HepG2 (cell line): ENCODE results near the gene SLC25A25. TPM values are rescaled to one million over a fixed set of nuclear protein-coding genes. Genes with fewer than 3 reads are reported as not detected.

Source experiments
- ATF6 ChIP-seq: sonication (generic); formaldehyde crosslinking; conservative IDR thresholded peaks from 2 replicates; pipeline ENCODE4 v1.4.0; 2020; ENCODE audit warnings: missing genetic modification reagents
- CBX5 ChIP-seq: sonication (generic); formaldehyde crosslinking; IDR thresholded peaks from 2 replicates; pipeline ENCODE4 v1.4.0; 2020; ENCODE audit warnings: missing genetic modification reagents, borderline replicate concordance
- EZH2 ChIP-seq: conservative IDR thresholded peaks from 2 replicates; pipeline ENCODE4 v1.6.1; 2012; ENCODE audit warnings: mild to moderate bottlenecking, low read depth, low read length, moderate library complexity
- FOSL2 ChIP-seq: sonication (generic); formaldehyde crosslinking; IDR thresholded peaks from 2 replicates; pipeline ENCODE4 v1.4.0; 2020; ENCODE audit warnings: missing genetic modification reagents
- HNRNPK ChIP-seq: fragments of 200-400 bp; formaldehyde crosslinking; IDR thresholded peaks from 2 replicates; pipeline ENCODE4 v1.6.1; 2018; ENCODE audit warnings: low read length, low read depth, moderate library complexity, mild to moderate bottlenecking; ENCODE audit not compliant: poor library complexity, severe bottlenecking
- KDM2A ChIP-seq: sonication (generic); formaldehyde crosslinking; IDR thresholded peaks from 2 replicates; pipeline ENCODE4 v1.4.0; 2020; ENCODE audit warnings: low read depth, missing genetic modification reagents, borderline replicate concordance
- SOX5 ChIP-seq: IDR thresholded peaks from 2 replicates; pipeline ENCODE4 v1.6.1; 2016; ENCODE audit warnings: borderline replicate concordance
- U2AF1 ChIP-seq: fragments of 200-400 bp; formaldehyde crosslinking; optimal IDR thresholded peaks from 2 replicates; pipeline ENCODE3; 2017; ENCODE audit warnings: mild to moderate bottlenecking, low read depth, low read length
- YY1 ChIP-seq: IDR thresholded peaks from 2 replicates; pipeline ENCODE4 v1.6.1; 2011; ENCODE audit warnings: low read length, low read depth, moderate library complexity, mild to moderate bottlenecking; ENCODE audit not compliant: insufficient read depth, insufficient replicate concordance
- ZKSCAN5 ChIP-seq: sonication (generic); formaldehyde crosslinking; IDR thresholded peaks from 2 replicates; pipeline ENCODE4 v1.5.1; 2020; ENCODE audit warnings: mild to moderate bottlenecking, missing genetic modification reagents
- ZNF143 ChIP-seq: sonication (generic); formaldehyde crosslinking; IDR thresholded peaks from 2 replicates; pipeline ENCODE4 v1.4.0; 2020; ENCODE audit warnings: missing genetic modification reagents
- ZNF333 ChIP-seq: sonication (generic); formaldehyde crosslinking; IDR thresholded peaks from 2 replicates; pipeline ENCODE4 v1.4.0; 2020; ENCODE audit warnings: mild to moderate bottlenecking, missing genetic modification reagents, borderline replicate concordance
- ZNF691 ChIP-seq: sonication (generic); formaldehyde crosslinking; IDR thresholded peaks from 2 replicates; pipeline ENCODE4 v1.4.0; 2020; ENCODE audit warnings: missing genetic modification reagents, low read depth, mild to moderate bottlenecking, borderline replicate concordance
- ZSCAN12 ChIP-seq: sonication (generic); formaldehyde crosslinking; IDR thresholded peaks from 2 replicates; pipeline ENCODE4 v1.9.0; 2021; ENCODE audit warnings: mild to moderate bottlenecking, missing genetic modification reagents
- polyA plus RNA-seq, 8 experiments: library from polyadenylated mRNA; depleted of rRNA in 3 of 8; stranded (reverse) in 7 of 8; unstranded in 1 of 8; fragments of >200 nt; fragmentation: Illumina TruSeq in 4 of 8; extraction: Trizol in 4 of 8; gene quantifications; 2 replicates each; pipeline versions ENCODE4 v1.2.1 to v1.2.3, GENCODE V29; 2011 to 2016; ENCODE audit warnings: low read depth in 4 of 8, missing spikeins in 1 of 8, mixed read lengths in 1 of 8; ENCODE audit not compliant: insufficient read depth in 1 of 8
- total RNA-seq, 5 experiments: library from RNA; depleted of rRNA; stranded (reverse); fragments of >200 nt; fragmentation: Illumina TruSeq; extraction: Trizol; gene quantifications; 2 replicates each; pipeline ENCODE4 v1.2.3, GENCODE V29; 2016; ENCODE audit warnings: low read depth in 1 of 5
- TF ChIP-seq, protein P1 (sequence below): sonication (generic); formaldehyde crosslinking; IDR thresholded peaks from 2 replicates; pipeline ENCODE4 v1.5.1; 2020; ENCODE audit warnings: mild to moderate bottlenecking, missing genetic modification reagents
- TF ChIP-seq, protein P2 (sequence below): sonication (generic); formaldehyde crosslinking; IDR thresholded peaks from 2 replicates; pipeline ENCODE4 v1.5.0; 2020; ENCODE audit warnings: missing genetic modification reagents, mild to moderate bottlenecking, borderline replicate concordance
- TF ChIP-seq, protein P3 (sequence below): sonication (generic); formaldehyde crosslinking; IDR thresholded peaks from 2 replicates; pipeline ENCODE4 v1.5.0; 2020; ENCODE audit warnings: missing genetic modification reagents
- TF ChIP-seq, protein P4 (sequence below): sonication (generic); formaldehyde crosslinking; IDR thresholded peaks from 2 replicates; pipeline ENCODE4 v1.5.0; 2020; ENCODE audit warnings: mild to moderate bottlenecking, missing genetic modification reagents

The SLC25A25 gene
- total and polyA plus RNA-seq, 2 of the 13 experiments (the other 11 are each of a cell fraction or from before 2014, with no cell fraction given): 10.5 to 24.8 TPM

- TF ChIP-seq, protein P1, sequence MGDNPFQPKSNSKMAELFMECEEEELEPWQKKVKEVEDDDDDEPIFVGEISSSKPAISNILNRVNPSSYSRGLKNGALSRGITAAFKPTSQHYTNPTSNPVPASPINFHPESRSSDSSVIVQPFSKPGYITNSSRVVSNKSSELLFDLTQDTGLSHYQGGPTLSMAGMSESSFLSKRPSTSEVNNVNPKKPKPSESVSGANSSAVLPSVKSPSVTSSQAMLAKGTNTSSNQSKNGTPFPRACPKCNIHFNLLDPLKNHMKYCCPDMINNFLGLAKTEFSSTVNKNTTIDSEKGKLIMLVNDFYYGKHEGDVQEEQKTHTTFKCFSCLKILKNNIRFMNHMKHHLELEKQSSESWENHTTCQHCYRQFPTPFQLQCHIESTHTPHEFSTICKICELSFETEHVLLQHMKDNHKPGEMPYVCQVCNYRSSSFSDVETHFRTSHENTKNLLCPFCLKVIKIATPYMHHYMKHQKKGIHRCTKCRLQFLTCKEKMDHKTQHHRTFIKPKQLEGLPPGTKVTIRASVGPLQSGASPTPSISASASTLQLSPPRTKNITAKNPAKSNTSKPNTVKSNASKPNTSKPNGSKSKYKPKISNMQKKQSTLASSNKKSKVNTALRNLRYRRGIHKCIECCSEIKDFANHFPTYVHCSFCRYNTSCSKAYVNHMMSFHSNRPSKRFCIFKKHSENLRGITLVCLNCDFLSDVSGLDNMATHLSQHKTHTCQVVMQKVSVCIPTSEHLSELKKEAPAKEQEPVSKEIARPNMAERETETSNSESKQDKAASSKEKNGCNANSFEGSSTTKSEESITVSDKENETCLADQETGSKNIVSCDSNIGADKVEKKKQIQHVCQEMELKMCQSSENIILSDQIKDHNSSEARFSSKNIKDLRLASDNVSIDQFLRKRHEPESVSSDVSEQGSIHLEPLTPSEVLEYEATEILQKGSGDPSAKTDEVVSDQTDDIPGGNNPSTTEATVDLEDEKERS (CRISPR knock-in tag): peak; percentile 46; the same call in 1 of the 2 replicates
- TF ChIP-seq ZKSCAN5 (CRISPR knock-in tag) (no peak), ATF6 (CRISPR knock-in tag) (no peak), HNRNPK (no peak), ZNF333 (no peak), KDM2A (peak; percentile 89; the same call in 1 of the 2 replicates), ZNF143 (CRISPR knock-in tag) (peak; percentile 37; the same call in 1 of the 2 replicates), ZNF691 (CRISPR knock-in tag) (0 out of 2 replicates have a peak, but pooled peaks have one; percentile 49), CBX5 (CRISPR knock-in tag) (peak; percentile 81; the same call in 1 of the 2 replicates), U2AF1 (no peak), SOX5 (CRISPR knock-in tag) (peak; percentile 51), YY1 (peak; percentile 79), ZSCAN12 (CRISPR knock-in tag) (no peak), EZH2 (no peak), FOSL2 (CRISPR knock-in tag) (peak; percentile 65)
- TF ChIP-seq, protein P2, sequence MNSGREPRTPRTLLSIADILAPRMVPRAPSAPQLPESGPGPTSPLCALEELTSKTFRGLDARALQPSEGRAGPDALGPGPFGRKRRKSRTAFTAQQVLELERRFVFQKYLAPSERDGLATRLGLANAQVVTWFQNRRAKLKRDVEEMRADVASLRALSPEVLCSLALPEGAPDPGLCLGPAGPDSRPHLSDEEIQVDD (CRISPR knock-in tag): no peak
- TF ChIP-seq, protein P3, sequence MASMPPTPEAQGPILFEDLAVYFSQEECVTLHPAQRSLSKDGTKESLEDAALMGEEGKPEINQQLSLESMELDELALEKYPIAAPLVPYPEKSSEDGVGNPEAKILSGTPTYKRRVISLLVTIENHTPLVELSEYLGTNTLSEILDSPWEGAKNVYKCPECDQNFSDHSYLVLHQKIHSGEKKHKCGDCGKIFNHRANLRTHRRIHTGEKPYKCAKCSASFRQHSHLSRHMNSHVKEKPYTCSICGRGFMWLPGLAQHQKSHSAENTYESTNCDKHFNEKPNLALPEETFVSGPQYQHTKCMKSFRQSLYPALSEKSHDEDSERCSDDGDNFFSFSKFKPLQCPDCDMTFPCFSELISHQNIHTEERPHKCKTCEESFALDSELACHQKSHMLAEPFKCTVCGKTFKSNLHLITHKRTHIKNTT (CRISPR knock-in tag): no peak
- TF ChIP-seq, protein P4, sequence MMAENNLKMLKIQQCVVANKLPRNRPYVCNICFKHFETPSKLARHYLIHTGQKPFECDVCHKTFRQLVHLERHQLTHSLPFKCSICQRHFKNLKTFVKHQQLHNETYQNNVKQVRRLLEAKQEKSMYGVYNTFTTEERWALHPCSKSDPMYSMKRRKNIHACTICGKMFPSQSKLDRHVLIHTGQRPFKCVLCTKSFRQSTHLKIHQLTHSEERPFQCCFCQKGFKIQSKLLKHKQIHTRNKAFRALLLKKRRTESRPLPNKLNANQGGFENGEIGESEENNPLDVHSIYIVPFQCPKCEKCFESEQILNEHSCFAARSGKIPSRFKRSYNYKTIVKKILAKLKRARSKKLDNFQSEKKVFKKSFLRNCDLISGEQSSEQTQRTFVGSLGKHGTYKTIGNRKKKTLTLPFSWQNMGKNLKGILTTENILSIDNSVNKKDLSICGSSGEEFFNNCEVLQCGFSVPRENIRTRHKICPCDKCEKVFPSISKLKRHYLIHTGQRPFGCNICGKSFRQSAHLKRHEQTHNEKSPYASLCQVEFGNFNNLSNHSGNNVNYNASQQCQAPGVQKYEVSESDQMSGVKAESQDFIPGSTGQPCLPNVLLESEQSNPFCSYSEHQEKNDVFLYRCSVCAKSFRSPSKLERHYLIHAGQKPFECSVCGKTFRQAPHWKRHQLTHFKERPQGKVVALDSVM (CRISPR knock-in tag): peak; percentile 41; the same call in 1 of the 2 replicates
These were observed 49.8 kb downstream of the SLC25A25 start (continued) for GRCh38 chr9:128117613-128118471.
